Activated CD4-positive, CD25-positive, alpha-beta regulatory T cell treated with anti-CD3 and anti-CD28 coated beads, Interleukin-2, amount 50 U/mL, for 72 hours (primary cell): ENCODE results near the gene PDXP.
"Not testable (repeated sequence)": the region's sequence is repeated elsewhere in the genome, so short reads cannot be mapped to it uniquely, and the experiment has no call there.

Experiments
- DNase-seq: peaks from one replicate; pipeline ENCODE4 v3.0.0; 2021

Gene PDXP

DNA sequence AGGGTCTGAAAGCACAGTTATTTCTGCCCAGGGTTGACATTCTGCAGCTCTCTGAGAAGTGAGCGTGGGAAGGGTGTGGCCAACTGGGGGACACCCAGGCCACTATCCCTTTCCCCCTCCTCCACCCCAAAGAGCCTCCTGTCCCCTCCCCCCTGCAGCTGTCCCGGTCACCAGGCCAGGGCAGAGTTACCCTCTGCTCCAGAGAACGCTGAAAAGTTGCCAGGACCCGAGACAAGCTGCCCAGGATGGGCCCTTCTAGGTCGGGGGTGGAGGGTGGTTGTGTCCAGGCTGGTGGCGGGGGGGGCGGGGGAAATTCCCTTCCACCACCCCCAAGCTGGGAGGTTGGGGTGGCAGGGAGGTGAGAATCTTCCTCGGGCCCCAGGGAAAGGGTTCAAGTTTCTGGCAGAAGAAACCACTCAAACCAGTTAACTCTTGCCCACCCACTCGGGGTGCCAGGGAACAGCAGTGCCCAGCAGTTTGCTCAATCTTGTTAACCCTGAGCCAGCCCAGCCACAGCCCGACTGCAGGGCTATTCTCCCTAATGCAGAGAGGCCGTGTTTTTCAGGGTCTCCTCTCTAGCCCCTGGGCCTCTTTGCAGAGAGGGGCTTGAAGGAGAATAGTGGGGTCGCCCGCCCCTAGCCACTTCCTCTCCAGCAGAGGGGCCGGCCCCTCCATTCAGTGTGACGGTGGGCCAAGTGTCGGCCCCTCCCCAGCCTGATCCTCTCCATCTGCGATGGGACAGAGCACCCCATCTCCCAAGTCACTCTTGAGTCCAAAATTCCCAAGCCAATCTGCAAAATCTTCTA is 17.6 kb downstream of the PDXP start:
- peak; percentile 42 for DNase-seq

- DNase-seq = peak; percentile 86
These were observed 18.4 kb downstream of the PDXP start for GRCh38 chr22:37676736-37677492.

DNA sequence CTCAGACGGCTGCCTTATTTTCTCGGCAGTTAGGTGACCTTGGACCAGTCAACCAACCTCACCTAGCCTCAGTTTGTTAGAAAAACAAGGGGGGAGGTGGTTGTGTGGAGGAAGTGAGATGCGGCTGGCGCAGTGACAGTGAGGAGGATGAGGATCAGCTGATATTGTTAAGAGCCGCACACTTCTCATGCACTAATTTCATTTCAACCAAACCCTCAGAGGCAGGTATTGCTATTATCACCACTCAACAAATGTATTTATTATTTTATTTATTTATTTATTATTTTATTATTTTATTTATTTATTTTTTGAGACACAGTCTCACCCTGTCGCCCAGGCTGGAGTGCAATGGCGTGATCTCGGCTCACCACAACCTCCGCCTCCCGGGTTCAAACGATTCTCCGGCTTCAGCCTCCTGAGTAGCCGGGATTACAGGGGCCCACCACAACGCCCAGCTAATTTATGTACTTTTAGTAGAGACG is 19.0 kb downstream of the PDXP start:
- DNase-seq = no peak

DNA sequence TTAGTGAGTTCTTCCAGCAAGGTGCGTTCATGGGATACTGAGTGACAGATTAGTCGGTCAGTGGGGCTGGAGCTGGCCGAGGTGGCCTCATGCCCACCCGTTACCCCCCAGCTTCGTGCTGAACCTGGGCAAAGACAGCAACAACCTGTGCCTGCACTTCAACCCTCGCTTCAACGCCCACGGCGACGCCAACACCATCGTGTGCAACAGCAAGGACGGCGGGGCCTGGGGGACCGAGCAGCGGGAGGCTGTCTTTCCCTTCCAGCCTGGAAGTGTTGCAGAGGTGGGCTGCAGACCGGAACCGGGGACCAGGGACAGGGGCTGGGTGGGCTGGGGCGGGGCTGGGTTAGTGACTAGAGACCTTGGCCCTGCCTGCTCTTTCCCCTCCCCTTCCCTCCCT is 19.8 kb downstream of the PDXP start:
- DNase-seq = no peak

- no peak for DNase-seq
These were observed 21.1 kb downstream of the PDXP start for GRCh38 chr22:37679670-37680069.

DNA sequence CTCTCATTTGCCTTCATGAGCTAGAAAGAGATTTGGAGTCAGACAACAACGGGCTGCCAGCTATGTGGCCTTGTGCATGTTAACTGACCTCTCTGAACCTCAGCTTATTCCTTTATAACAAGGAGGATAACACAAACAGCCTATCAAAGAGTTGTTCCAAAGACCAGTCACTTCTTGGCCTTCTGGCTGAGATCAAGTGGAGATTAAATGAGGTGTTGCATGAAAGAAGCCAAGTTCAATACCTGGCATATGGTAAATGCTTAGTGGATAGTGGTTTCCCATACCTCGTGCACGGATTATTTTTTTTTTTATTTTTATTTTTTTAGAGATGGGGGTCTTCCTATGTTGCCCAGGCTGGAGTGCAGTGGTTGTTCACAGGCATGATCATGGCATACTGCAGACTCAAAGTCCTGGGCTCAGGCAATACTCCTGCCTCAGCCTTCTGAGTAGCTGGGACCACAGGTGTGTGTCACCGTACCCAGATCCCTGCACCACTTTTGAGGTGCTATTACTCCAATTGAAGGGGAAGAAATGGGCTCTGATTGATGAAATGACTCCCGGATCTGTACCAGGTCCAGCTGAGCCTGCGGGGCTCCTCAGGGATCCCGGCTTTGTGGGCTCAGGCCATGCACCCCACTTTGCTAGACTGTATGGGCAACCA is 21.8 kb downstream of the PDXP start:
- DNase-seq = no peak

- no peak for DNase-seq
These were observed 22.5 kb downstream of the PDXP start for GRCh38 chr22:37681001-37681424.

- peak; percentile 77 for DNase-seq
These were observed 23.1 kb downstream of the PDXP start for GRCh38 chr22:37681556-37682049.

DNA sequence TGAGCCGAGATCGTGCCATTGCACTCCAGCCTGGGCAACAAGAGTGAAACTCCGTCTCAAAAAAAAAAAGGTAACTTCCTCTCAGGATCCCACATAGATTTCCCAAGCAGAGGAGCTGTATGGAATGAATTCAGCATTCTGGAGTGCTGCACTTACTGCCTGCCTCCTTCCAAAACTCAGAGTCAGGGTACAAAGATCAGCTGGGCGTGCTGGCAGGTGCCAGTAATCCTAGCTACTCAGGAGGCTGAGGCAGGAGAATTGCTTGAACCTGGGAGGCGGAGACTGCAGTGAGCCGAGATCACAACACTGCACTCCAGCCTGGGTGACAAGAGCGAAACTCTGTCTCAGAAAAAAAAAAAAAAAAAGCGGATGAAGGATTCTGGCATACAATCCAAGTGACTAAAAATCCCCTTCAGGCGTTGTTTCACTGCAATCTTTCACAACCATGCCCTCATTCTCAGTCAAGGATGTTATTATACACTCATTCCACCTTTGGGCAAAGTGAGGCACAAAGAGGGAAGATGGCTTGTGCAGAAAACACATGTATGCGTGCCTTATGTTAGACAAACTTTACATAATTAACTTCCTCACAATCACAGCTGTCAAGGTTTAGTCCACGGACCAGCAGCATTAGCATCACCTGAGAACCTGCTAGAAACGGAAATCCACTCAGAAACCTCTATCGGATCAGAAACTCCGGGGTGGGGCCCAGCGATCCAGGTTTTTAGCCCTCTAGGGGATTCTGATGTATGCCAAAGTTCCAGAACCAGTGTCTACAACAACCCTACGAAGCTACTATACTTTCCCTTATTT is 26.5 kb downstream of the PDXP start:
- no peak for DNase-seq

- peak; percentile 78 for DNase-seq
These were observed 27.8 kb downstream of the PDXP start, which contains the start of gene NOL12 for GRCh38 chr22:37686002-37686982. Gene NOL12, plus strand, starts transcription at chr22:37686343. Its CDS starts 50 bp downstream, at chr22:37686393.

GRCh38 chr22:37690407-37690806 is 31.9 kb downstream of the PDXP start:
- no peak for DNase-seq

DNA sequence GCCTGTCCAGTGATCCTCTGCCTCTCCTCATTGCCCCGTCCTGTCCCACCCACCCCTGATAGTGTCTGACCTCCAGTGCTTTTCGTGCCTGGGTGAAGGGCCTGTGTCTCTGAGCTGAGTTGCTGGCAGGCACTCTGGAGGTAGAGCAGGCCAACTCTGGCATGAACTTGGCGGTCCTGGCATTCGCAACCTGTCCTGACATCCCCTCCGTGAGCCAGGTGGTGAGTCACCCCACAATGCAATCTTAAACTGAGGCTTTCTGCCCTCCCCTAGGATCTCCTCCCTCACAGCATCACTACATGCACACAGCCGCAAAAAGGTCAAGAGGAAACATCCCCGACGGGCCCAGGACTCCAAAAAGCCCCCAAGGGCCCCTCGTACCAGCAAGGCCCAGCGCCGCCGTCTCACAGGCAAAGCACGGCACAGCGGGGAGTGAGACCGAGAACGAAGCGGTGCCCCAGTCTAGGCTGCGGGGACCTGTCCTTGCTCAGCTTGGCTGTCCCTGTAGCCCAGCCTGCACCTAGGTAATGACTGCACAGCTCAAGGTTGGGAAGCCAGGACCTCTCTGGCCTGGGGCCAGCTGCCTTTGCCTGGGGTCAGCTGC is 32.5 kb downstream of the PDXP start:
- DNase-seq = no peak

- DNase-seq = no peak
These were observed 34.2 kb downstream of the PDXP start for GRCh38 chr22:37692627-37693285.

- DNase-seq = not testable (repeated sequence)
These were observed 35.6 kb downstream of the PDXP start for GRCh38 chr22:37694131-37694530.

DNA sequence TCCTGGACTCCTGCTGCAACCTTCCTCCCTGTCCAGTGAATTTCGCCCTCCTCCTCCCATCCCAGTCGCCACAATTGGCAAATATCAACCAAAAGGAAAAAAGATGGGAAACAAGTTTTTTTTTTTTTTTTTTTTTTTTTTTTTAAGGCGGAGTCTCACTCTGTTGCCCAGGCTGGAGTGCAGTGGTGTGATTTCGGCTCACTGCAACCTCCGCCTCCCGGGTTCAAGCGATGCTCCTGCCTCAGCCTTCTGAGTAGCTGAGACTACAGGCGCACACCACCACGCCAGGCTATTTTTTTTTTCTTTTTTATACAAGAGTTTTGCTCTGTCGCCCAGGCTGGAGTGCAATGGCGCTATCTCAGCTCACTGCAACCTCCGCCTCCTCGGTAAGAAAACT is 37.7 kb downstream of the PDXP start:
- DNase-seq = not testable (repeated sequence)

- peak; percentile 74 for DNase-seq
These were observed 38.4 kb downstream of the PDXP start, which contains the start of gene TRIOBP for GRCh38 chr22:37696657-37697537. Gene TRIOBP, plus strand, starts transcription at chr22:37697048. Its CDS starts 4,318 bp downstream, at chr22:37701366.

GRCh38 chr22:37697538-37697835 is 39.0 kb downstream of the PDXP start:
- DNase-seq = no peak

GRCh38 chr22:37701141-37701786 is 42.7 kb downstream of the PDXP start:
- DNase-seq = no peak
